NCI-H146 (cell line): Measurements from ENCODE around the gene AK1.

Source experiments
- DNase-seq: peaks from one replicate; lab custom pipeline; 2025; lab: John Stamatoyannopoulos, UW

The AK1 gene

GRCh38 chr9:127817881-127818434 is 59.5 kb downstream of the AK1 start:
- DNase-seq: no peak

DNA sequence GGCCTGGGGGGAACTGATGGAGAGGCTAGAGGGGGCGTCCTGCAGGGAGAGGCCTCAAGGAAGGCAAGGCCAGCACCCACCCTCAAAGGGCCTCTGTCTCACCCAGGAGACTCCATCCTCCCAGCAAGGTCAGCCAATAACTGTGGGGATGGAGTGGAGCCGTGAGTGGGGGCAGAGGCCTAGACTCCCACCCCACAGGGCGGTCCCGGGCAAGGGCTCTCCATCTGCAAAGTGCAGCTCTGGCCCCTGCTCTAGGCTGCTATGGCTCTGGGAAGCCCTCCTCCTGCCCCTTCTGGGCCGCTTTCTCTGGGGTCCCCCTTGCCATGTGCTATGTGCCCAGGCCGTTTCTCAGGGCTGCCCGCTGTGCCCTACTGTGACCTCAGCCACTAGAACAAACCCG is 60.7 kb downstream of the AK1 start:
- no peak for DNase-seq
